GM23338 (cell line): Measurements from ENCODE around the gene UGT1A4. TPM values are rescaled to one million over a fixed set of nuclear protein-coding genes. Genes with fewer than 3 reads are reported as not detected.

Source experiments
- CREB1 ChIP-seq: fragments of 250-450 bp; sonication (Bioruptor Pico); IDR thresholded peaks from 2 replicates; pipeline ENCODE4 v1.5.0; 2020; ENCODE audit warnings: low read depth, mild to moderate bottlenecking, moderate library complexity
- EZH2 ChIP-seq: fragments of 200-600 bp; sonication (generic); IDR thresholded peaks from one replicate; pipeline ENCODE4 v1.8.0; 2017; ENCODE audit warnings: antibody characterized with exemption, mild to moderate bottlenecking, low read depth; ENCODE audit not compliant: unreplicated experiment
- EZH2phosphoT487 ChIP-seq: fragments of 200-600 bp; sonication (generic); IDR thresholded peaks from one replicate; pipeline ENCODE4 v1.8.1; 2018; ENCODE audit warnings: antibody characterized with exemption; ENCODE audit not compliant: unreplicated experiment
- JUNB ChIP-seq: IDR thresholded peaks from one replicate; pipeline ENCODE4 v1.6.1; 2016; ENCODE audit warnings: antibody characterized with exemption; ENCODE audit not compliant: unreplicated experiment
- NANOG ChIP-seq: IDR thresholded peaks from 2 replicates; pipeline ENCODE4 v1.6.1; 2016; ENCODE audit warnings: antibody characterized with exemption, borderline replicate concordance
- POLR2AphosphoS5 ChIP-seq: IDR thresholded peaks from 2 replicates; pipeline ENCODE4 v1.6.1; 2016; ENCODE audit warnings: antibody characterized with exemption, low read depth
- ZNF114 ChIP-seq: fragments of 250-450 bp; sonication (Bioruptor Pico); IDR thresholded peaks from 2 replicates; pipeline ENCODE4 v1.5.0; 2020; ENCODE audit warnings: mild to moderate bottlenecking, moderate library complexity
- polyA plus RNA-seq: library from polyadenylated mRNA; unstranded; fragments of >200 nt; fragmentation: Nextera tagmentation; extraction: Ambion mirVana; gene quantifications from 2 replicates; pipeline ENCODE4 v1.2.1, GENCODE V29; 2016
- total RNA-seq: library from RNA; depleted of rRNA; stranded (reverse); fragments of >200 nt; shearing (Covaris generic); gene quantifications from 2 replicates; pipeline ENCODE4 v1.2.3, GENCODE V29; 2014
- TF ChIP-seq, protein P1 (sequence below): fragments of 250-450 bp; sonication (Bioruptor Pico); IDR thresholded peaks from 2 replicates; pipeline ENCODE4 v1.5.0; 2020; ENCODE audit warnings: mild to moderate bottlenecking, moderate library complexity
- TF ChIP-seq, protein P2 (sequence below), 2 experiments: fragments of 200-600 bp in 1 of 2; sonication (generic) in 1 of 2; conservative IDR thresholded peaks; 2 replicates each; pipeline versions ENCODE4 v1.5.1 to v1.6.1; 2016 to 2017; ENCODE audit warnings: antibody characterized with exemption in 2 of 2, low read depth in 2 of 2, mild to moderate bottlenecking in 2 of 2, moderate library complexity in 1 of 2
- TF ChIP-seq, protein P3 (sequence below): IDR thresholded peaks from 2 replicates; pipeline ENCODE4 v1.6.1; 2016; ENCODE audit warnings: antibody characterized with exemption

Gene UGT1A4
- total and polyA plus RNA-seq, 2 experiments from 2014 or later: not detected

DNA sequence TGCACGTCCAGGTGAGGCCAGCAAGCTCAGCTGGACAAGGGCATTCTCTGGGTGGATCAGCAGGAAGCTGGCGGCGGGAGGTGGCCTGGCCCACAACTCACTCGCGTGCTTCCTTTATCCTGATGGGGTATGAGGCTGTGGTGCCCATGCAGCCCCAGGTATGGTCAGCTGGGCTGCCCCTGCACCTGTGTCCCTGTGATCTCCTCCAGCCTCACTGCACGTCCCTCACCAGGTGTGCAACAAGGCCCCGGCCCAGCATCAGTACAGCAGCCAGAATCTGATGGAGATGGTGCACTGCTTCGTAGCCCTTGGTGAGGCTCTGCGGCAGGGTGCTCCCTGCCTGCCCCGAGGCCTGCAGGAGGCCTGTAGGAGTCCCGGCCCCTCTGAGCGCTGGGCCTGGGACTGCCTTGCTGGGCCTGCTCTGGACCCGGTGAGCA is 77.2 kb downstream of the UGT1A4 start (continued):
- TF ChIP-seq, protein P1, sequence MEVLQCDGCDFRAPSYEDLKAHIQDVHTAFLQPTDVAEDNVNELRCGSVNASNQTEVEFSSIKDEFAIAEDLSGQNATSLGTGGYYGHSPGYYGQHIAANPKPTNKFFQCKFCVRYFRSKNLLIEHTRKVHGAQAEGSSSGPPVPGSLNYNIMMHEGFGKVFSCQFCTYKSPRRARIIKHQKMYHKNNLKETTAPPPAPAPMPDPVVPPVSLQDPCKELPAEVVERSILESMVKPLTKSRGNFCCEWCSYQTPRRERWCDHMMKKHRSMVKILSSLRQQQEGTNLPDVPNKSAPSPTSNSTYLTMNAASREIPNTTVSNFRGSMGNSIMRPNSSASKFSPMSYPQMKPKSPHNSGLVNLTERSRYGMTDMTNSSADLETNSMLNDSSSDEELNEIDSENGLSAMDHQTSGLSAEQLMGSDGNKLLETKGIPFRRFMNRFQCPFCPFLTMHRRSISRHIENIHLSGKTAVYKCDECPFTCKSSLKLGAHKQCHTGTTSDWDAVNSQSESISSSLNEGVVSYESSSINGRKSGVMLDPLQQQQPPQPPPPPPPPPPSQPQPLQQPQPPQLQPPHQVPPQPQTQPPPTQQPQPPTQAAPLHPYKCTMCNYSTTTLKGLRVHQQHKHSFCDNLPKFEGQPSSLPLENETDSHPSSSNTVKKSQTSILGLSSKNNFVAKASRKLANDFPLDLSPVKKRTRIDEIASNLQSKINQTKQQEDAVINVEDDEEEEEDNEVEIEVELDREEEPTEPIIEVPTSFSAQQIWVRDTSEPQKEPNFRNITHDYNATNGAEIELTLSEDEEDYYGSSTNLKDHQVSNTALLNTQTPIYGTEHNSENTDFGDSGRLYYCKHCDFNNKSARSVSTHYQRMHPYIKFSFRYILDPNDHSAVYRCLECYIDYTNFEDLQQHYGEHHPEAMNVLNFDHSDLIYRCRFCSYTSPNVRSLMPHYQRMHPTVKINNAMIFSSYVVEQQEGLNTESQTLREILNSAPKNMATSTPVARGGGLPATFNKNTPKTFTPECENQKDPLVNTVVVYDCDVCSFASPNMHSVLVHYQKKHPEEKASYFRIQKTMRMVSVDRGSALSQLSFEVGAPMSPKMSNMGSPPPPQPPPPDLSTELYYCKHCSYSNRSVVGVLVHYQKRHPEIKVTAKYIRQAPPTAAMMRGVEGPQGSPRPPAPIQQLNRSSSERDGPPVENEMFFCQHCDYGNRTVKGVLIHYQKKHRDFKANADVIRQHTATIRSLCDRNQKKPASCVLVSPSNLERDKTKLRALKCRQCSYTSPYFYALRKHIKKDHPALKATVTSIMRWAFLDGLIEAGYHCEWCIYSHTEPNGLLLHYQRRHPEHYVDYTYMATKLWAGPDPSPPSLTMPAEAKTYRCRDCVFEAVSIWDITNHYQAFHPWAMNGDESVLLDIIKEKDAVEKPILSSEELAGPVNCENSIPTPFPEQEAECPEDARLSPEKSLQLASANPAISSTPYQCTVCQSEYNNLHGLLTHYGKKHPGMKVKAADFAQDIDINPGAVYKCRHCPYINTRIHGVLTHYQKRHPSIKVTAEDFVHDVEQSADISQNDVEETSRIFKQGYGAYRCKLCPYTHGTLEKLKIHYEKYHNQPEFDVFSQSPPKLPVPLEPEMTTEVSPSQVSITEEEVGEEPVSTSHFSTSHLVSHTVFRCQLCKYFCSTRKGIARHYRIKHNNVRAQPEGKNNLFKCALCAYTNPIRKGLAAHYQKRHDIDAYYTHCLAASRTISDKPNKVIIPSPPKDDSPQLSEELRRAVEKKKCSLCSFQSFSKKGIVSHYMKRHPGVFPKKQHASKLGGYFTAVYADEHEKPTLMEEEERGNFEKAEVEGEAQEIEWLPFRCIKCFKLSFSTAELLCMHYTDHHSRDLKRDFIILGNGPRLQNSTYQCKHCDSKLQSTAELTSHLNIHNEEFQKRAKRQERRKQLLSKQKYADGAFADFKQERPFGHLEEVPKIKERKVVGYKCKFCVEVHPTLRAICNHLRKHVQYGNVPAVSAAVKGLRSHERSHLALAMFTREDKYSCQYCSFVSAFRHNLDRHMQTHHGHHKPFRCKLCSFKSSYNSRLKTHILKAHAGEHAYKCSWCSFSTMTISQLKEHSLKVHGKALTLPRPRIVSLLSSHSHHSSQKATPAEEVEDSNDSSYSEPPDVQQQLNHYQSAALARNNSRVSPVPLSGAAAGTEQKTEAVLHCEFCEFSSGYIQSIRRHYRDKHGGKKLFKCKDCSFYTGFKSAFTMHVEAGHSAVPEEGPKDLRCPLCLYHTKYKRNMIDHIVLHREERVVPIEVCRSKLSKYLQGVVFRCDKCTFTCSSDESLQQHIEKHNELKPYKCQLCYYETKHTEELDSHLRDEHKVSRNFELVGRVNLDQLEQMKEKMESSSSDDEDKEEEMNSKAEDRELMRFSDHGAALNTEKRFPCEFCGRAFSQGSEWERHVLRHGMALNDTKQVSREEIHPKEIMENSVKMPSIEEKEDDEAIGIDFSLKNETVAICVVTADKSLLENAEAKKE (CRISPR knock-in tag): no peak
- TF ChIP-seq, protein P2, sequence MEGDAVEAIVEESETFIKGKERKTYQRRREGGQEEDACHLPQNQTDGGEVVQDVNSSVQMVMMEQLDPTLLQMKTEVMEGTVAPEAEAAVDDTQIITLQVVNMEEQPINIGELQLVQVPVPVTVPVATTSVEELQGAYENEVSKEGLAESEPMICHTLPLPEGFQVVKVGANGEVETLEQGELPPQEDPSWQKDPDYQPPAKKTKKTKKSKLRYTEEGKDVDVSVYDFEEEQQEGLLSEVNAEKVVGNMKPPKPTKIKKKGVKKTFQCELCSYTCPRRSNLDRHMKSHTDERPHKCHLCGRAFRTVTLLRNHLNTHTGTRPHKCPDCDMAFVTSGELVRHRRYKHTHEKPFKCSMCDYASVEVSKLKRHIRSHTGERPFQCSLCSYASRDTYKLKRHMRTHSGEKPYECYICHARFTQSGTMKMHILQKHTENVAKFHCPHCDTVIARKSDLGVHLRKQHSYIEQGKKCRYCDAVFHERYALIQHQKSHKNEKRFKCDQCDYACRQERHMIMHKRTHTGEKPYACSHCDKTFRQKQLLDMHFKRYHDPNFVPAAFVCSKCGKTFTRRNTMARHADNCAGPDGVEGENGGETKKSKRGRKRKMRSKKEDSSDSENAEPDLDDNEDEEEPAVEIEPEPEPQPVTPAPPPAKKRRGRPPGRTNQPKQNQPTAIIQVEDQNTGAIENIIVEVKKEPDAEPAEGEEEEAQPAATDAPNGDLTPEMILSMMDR (conservative IDR thresholded peaks at IDR 0.05; ENCODE audit: low read depth in 2 of 2): no peak
- TF ChIP-seq EZH2 (no peak), ZNF114 (no peak), POLR2AphosphoS5 (no peak), CREB1 (no peak), JUNB (no peak), EZH2phosphoT487 (no peak), NANOG (no peak)
- TF ChIP-seq, protein P3, sequence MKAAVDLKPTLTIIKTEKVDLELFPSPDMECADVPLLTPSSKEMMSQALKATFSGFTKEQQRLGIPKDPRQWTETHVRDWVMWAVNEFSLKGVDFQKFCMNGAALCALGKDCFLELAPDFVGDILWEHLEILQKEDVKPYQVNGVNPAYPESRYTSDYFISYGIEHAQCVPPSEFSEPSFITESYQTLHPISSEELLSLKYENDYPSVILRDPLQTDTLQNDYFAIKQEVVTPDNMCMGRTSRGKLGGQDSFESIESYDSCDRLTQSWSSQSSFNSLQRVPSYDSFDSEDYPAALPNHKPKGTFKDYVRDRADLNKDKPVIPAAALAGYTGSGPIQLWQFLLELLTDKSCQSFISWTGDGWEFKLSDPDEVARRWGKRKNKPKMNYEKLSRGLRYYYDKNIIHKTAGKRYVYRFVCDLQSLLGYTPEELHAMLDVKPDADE: no peak
